ENCODE measurements around the gene NTHL1. TPM values are rescaled to one million over a fixed set of nuclear protein-coding genes. Genes with fewer than 3 reads are reported as not detected.

NTHL1 gene
- total and polyA plus RNA-seq, 2 experiments from 2014 or later: 84.6 to 87.9 TPM

- Mint-ChIP-seq H3K4me1 (no peaks in the 10 kb centered on the region), H3K9me3 (no peaks in the 10 kb centered on the region), H3K4me3 (no peak overlapping the region), H3K36me3 (ENCODE audit: low read depth) (peaks cover 3% of the 10 kb centered on the region; the same call in 1 of the 3 replicates), H3K27ac (no peak overlapping the region), H3K27me3 (ENCODE audit: insufficient read depth, low read depth, poor library complexity) (peaks cover 20% of the 10 kb centered on the region)
- peaks cover 12% of the 10 kb centered on the region; the same call in 1 of the 2 replicates for H3F3A ChIP-seq (replicated peaks; ENCODE audit: low read depth)
- H2AFZ ChIP-seq: no peak overlapping the region
- no peak overlapping the region for H3K27ac ChIP-seq (ENCODE audit: low read depth)
- H3K79me2 ChIP-seq (replicated peaks; ENCODE audit: insufficient read depth): no peaks in the 10 kb centered on the region
- H3K4me2 ChIP-seq: no peak overlapping the region
- ATAC-seq: no peak
- DNase-seq (ENCODE audit: low spot score): no peak
- H4K20me1 ChIP-seq (replicated peaks; ENCODE audit: insufficient read depth): no peaks in the 10 kb centered on the region; the same call in 1 of the 2 replicates
- H3K36me3 ChIP-seq (ENCODE audit: insufficient read depth): no peaks in the 10 kb centered on the region
- H3K9me2 ChIP-seq (ENCODE audit: insufficient read depth): no peaks in the 10 kb centered on the region
- H3K27me3 ChIP-seq (ENCODE audit: insufficient read depth): no peaks in the 10 kb centered on the region
- H3K4me1 ChIP-seq (ENCODE audit: insufficient read depth): peaks cover 4% of the 10 kb centered on the region; the same call in 1 of the 2 replicates
- no peak overlapping the region for H3K4me3 ChIP-seq
- TF ChIP-seq EZH2phosphoT487 (IDR thresholded peaks at IDR 0.05; ENCODE audit: unreplicated experiment) (no peak), CTCF (conservative IDR thresholded peaks at IDR 0.05; ENCODE audit: low read depth in 2 of 2) (peak in 1 of 2 experiments; percentile 40; a peak in 2 of 4 replicates)
Measured at GRCh38 chr16:2092866-2093265, 45.2 kb upstream of the NTHL1 start.

GRCh38 chr16:2092256-2092620, 44.6 kb upstream of the NTHL1 start:
- H3K36me3 Mint-ChIP-seq (ENCODE audit: low read depth): peaks cover 3% of the 10 kb centered on the region; the same call in 1 of the 3 replicates
- H3K9me3 Mint-ChIP-seq: no peaks in the 10 kb centered on the region
- peak overlapping the region; percentile 54; the same call in 2 of the 3 replicates for H3K4me3 Mint-ChIP-seq
- peak overlapping the region; percentile 58; the same call in 1 of the 2 replicates for H3K4me3 ChIP-seq
- no peaks in the 10 kb centered on the region for H3K27me3 ChIP-seq (ENCODE audit: insufficient read depth)
- peaks cover 12% of the 10 kb centered on the region; the same call in 1 of the 2 replicates for H3F3A ChIP-seq (replicated peaks; ENCODE audit: low read depth)
- no peak overlapping the region for H3K27ac Mint-ChIP-seq
- H3K79me2 ChIP-seq (replicated peaks; ENCODE audit: insufficient read depth): no peaks in the 10 kb centered on the region
- no peak for ATAC-seq
- no peaks in the 10 kb centered on the region; the same call in 1 of the 2 replicates for H4K20me1 ChIP-seq (replicated peaks; ENCODE audit: insufficient read depth)
- no peak overlapping the region for H3K27ac ChIP-seq (ENCODE audit: low read depth)
- H3K4me1 ChIP-seq (ENCODE audit: insufficient read depth): peaks cover 4% of the 10 kb centered on the region; the same call in 1 of the 2 replicates
- no peaks in the 10 kb centered on the region for H3K4me1 Mint-ChIP-seq
- H3K27me3 Mint-ChIP-seq (ENCODE audit: insufficient read depth, low read depth, poor library complexity): peaks cover 17% of the 10 kb centered on the region
- no peaks in the 10 kb centered on the region for H3K9me2 ChIP-seq (ENCODE audit: insufficient read depth)
- H3K36me3 ChIP-seq (ENCODE audit: insufficient read depth): no peaks in the 10 kb centered on the region
- DNase-seq (ENCODE audit: low spot score): no peak
- TF ChIP-seq POLR2AphosphoS5 (IDR thresholded peaks at IDR 0.05; ENCODE audit: low read depth): no peak
- TF ChIP-seq REST (IDR thresholded peaks at IDR 0.05; ENCODE audit: unreplicated experiment): no peak
- TF ChIP-seq ZNF462 (CRISPR knock-in tag; IDR thresholded peaks at IDR 0.05): no peak
- no peak for TF ChIP-seq ZNF114 (CRISPR knock-in tag; IDR thresholded peaks at IDR 0.05)
- no peak for TF ChIP-seq STAT1 (IDR thresholded peaks at IDR 0.05; ENCODE audit: unreplicated experiment)
- TF ChIP-seq EZH2 (IDR thresholded peaks at IDR 0.05; ENCODE audit: low read depth, unreplicated experiment): no peak
- no peak for TF ChIP-seq ZNF331 (CRISPR knock-in tag; IDR thresholded peaks at IDR 0.05; ENCODE audit: low read depth)
- H3K4me2 ChIP-seq: peak overlapping the region; percentile 83; the same call in 1 of the 2 replicates
- H2AFZ ChIP-seq: no peak overlapping the region

All from GM23338 (cell line).